ENCODE measurements around the gene ZBTB20.

The ZBTB20 gene

DNA sequence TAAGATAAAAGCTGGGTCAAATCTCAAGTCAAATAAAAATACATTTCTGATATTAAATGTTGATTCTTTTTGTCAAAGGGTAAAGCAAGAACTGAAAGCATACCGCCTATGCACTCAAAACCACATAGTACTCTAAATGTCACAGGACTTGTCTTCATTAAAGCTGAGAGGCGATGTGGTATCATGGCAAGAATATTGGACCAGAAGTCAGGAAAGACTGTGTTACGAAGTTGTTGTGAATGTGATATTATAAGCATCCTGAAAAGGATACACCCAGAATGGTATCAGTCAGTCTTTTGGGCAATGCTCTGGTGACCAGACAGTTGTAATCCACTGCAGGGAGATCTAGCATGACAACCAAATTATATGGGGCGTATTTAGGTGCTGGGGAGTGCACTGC is 819.4 kb downstream of the ZBTB20 start:
- TF ChIP-seq, protein P1, sequence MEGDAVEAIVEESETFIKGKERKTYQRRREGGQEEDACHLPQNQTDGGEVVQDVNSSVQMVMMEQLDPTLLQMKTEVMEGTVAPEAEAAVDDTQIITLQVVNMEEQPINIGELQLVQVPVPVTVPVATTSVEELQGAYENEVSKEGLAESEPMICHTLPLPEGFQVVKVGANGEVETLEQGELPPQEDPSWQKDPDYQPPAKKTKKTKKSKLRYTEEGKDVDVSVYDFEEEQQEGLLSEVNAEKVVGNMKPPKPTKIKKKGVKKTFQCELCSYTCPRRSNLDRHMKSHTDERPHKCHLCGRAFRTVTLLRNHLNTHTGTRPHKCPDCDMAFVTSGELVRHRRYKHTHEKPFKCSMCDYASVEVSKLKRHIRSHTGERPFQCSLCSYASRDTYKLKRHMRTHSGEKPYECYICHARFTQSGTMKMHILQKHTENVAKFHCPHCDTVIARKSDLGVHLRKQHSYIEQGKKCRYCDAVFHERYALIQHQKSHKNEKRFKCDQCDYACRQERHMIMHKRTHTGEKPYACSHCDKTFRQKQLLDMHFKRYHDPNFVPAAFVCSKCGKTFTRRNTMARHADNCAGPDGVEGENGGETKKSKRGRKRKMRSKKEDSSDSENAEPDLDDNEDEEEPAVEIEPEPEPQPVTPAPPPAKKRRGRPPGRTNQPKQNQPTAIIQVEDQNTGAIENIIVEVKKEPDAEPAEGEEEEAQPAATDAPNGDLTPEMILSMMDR (IDR thresholded peaks at IDR 0.05; ENCODE audit: extremely low read depth, insufficient read depth, missing control alignments), result no peak
- no peak for DNase-seq (ENCODE audit: low spot score)
- in situ Hi-C loops (cut with MboI; ENCODE audit: low pct_unique_long_range_greater_than_20kb, low sequenced_read_pairs, unreplicated experiment), result no loop called here

DNA sequence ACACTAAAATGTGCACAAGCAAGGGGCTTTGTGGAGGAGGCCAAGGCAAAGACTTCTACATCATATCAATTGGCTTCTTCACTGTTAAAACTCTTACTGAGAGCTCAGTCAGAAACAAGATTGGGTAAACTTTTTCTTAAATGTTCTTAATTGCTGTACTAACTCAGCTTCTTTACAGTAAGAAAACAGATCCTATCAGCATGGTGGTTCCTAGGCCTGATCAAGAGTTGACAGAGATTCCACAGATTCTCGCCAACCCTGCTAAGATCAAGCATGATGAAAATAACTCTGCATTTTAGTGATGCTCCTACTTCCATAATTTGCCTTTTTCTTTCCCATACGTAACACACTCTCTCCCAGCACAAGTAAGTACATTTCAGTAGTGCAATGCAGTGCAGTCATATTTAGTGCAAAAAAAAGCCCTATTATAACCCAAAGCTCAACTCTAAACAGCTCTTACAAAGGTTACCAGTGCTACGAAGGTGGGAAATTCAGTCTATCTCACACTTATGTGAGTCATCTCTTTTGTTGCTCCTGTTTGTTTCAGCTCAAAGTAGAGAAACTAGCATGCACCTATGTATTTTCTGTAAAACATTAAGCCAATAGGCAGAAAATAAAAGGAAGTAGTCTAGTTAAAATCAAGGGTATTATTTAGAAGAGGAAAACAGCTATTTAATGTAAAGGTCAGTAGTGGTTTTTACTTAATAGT is 823.4 kb downstream of the ZBTB20 start:
- in situ Hi-C loops (cut with MboI; ENCODE audit: low pct_unique_long_range_greater_than_20kb, low sequenced_read_pairs, unreplicated experiment), result no loop called here
- no peak for DNase-seq (ENCODE audit: low spot score)
- TF ChIP-seq, protein P1 (IDR thresholded peaks at IDR 0.05; ENCODE audit: extremely low read depth, insufficient read depth, missing control alignments), result no peak

DNA sequence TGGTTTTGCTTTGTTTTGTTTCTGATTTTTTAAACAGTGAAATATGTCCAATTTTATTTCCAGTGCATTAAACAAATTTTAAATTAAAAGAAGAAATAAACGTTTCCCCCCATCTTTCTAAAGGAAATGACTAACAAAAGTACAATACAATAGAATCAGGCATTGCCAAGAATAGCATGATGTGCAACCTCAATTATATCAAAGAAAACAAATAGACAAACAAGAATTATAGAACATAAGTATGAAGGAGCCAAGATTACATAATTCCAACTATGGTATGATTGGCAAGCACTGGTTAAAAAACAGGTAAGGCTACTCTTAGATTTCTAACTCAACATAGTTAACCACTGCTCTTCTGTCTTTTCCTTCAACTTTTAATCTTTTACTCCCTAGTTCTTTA is 826.8 kb downstream of the ZBTB20 start:
- TF ChIP-seq, protein P1 (IDR thresholded peaks at IDR 0.05; ENCODE audit: extremely low read depth, insufficient read depth, missing control alignments), result no peak
- in situ Hi-C loops (cut with MboI; ENCODE audit: low pct_unique_long_range_greater_than_20kb, low sequenced_read_pairs, unreplicated experiment), result no loop called here
- no peak for DNase-seq (ENCODE audit: low spot score)

DNA sequence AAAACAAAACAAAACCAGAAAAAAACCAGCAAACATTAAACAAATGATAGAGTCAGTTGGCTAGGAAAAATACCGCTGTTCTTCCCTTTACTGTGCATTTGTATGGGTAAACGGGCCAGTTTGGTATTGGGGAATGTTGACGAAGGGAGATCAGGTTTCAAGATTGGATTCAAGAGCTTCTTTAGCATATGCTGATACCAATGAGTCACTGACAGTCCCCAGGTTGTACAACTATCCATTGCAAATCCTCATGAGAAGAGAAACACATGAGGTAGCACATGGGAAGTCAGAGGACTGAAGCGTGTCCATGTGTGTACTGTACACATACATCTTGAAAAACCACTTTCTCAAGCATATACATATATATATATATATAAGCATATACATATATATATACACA is 827.6 kb downstream of the ZBTB20 start:
- TF ChIP-seq, protein P1 (IDR thresholded peaks at IDR 0.05; ENCODE audit: extremely low read depth, insufficient read depth, missing control alignments), result no peak
- no peak for DNase-seq (ENCODE audit: low spot score)
- in situ Hi-C loops (cut with MboI; ENCODE audit: low pct_unique_long_range_greater_than_20kb, low sequenced_read_pairs, unreplicated experiment), result no loop called here

DNA sequence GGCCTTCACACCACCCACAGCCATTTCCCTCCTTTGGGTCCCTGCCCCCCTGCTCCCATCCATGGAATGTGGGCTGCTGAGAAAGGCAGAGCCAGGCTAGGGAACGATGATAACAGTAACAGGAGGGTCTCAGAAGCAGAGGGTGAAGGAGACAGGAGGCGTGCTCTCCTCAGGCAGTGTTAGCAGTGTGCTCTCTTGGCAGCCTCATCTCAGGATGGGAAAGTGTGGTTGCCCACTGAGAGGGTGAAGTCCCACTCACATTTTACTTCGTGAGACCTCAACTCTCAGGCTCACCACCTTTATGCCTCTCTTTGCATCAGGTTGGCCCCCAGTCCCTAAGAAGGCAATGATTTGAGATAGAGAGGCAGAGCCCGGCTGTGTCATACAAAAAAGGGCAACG is 828.8 kb downstream of the ZBTB20 start:
- no peak for DNase-seq (ENCODE audit: low spot score)
- TF ChIP-seq, protein P1 (IDR thresholded peaks at IDR 0.05; ENCODE audit: extremely low read depth, insufficient read depth, missing control alignments), result no peak
- in situ Hi-C loops (cut with MboI; ENCODE audit: low pct_unique_long_range_greater_than_20kb, low sequenced_read_pairs, unreplicated experiment), result no loop called here

DNA sequence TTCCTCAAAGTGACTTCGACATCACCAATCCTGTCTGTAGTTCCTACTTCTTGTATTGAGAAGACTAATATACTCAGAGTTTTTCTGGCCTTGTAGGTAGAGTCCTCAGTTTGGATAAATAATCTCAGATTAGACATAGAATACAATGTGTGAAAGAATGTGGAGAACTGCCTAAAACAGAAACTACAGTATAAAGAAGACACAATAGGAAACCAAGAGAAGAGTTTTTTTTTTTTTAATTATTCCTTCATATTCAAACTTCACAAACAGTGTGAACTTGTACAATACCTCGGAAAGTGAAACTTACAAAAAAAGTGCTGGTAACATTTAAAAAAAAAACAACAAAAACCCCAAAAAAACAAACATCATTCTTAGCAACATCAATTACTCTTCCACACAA is 832.8 kb downstream of the ZBTB20 start:
- in situ Hi-C loops (cut with MboI; ENCODE audit: low pct_unique_long_range_greater_than_20kb, low sequenced_read_pairs, unreplicated experiment), result no loop called here

More for the DNA sequence above, 832.8 kb downstream of the ZBTB20 start:
- no peak for DNase-seq (ENCODE audit: low spot score)
- TF ChIP-seq, protein P1 (IDR thresholded peaks at IDR 0.05; ENCODE audit: extremely low read depth, insufficient read depth, missing control alignments), result no peak
